ENCODE measurements around the gene FZD4.

Gene FZD4

GRCh38 chr11:86930957-86931547 lies 24.1 kb downstream of the FZD4 start:
- H3K27me3 ChIP-seq (replicated peaks; ENCODE audit: insufficient read depth, low read length) = no peaks in the 10 kb centered on the region

GRCh38 chr11:86926975-86927374 lies 28.2 kb downstream of the FZD4 start:
- no peak overlapping the region for H3K9ac ChIP-seq (ENCODE audit: low read length)
- no peak overlapping the region for H3K27ac ChIP-seq (ENCODE audit: low read length)
- H3K79me2 ChIP-seq (ENCODE audit: low read length) = no peaks in the 10 kb centered on the region
- no peaks in the 10 kb centered on the region for H3K36me3 ChIP-seq (replicated peaks; ENCODE audit: insufficient read depth, low read length)
- H3K27me3 ChIP-seq (replicated peaks; ENCODE audit: insufficient read depth, low read length) = no peaks in the 10 kb centered on the region
- no peak for TF ChIP-seq CTCF (IDR thresholded peaks at IDR 0.05; ENCODE audit: low read length)
- TF ChIP-seq EZH2phosphoT487 (IDR thresholded peaks at IDR 0.05; ENCODE audit: low read length) = no peak
- no peak for TF ChIP-seq EZH2 (optimal IDR thresholded peaks at IDR 0.05; ENCODE audit: low read depth, low read length)
- no peak overlapping the region for H2AFZ ChIP-seq (ENCODE audit: low read length)
- H4K20me1 ChIP-seq (ENCODE audit: insufficient read depth, low read length) = no peaks in the 10 kb centered on the region
- DNase-seq = no peak
- no peaks in the 10 kb centered on the region for H3K9me2 ChIP-seq (replicated peaks; ENCODE audit: insufficient read depth, low read length)
- no peak overlapping the region for H3K4me2 ChIP-seq (ENCODE audit: low read depth, low read length)
- H3F3A ChIP-seq (ENCODE audit: insufficient read depth, low read length) = no peaks in the 10 kb centered on the region
- H3K9me3 ChIP-seq (replicated peaks; ENCODE audit: insufficient read depth, low read length) = no peaks in the 10 kb centered on the region
- no peak overlapping the region for H3K4me3 ChIP-seq (ENCODE audit: low read length)
- 0 out of 2 replicates have a peak, but pooled peaks cover 2% of the 10 kb centered on the region for H3K4me1 ChIP-seq (ENCODE audit: low read length)

More at GRCh38 chr11:86930957-86931547, 24.1 kb downstream of the FZD4 start:
- H2AFZ ChIP-seq (ENCODE audit: low read length) = no peak overlapping the region
- no peaks in the 10 kb centered on the region for H3K36me3 ChIP-seq (replicated peaks; ENCODE audit: insufficient read depth, low read length)
- no peaks in the 10 kb centered on the region for H3K9me3 ChIP-seq (replicated peaks; ENCODE audit: insufficient read depth, low read length)
- no peak overlapping the region for H3K4me2 ChIP-seq (ENCODE audit: low read depth, low read length)
- H3K9ac ChIP-seq (ENCODE audit: low read length) = no peak overlapping the region
- no peak for DNase-seq
- H4K20me1 ChIP-seq (ENCODE audit: insufficient read depth, low read length) = no peaks in the 10 kb centered on the region
- no peaks in the 10 kb centered on the region for H3K79me2 ChIP-seq (ENCODE audit: low read length)
- no peak overlapping the region for H3K27ac ChIP-seq (ENCODE audit: low read length)
- TF ChIP-seq CTCF (IDR thresholded peaks at IDR 0.05; ENCODE audit: low read length) = no peak
- no peak for TF ChIP-seq EZH2phosphoT487 (IDR thresholded peaks at IDR 0.05; ENCODE audit: low read length)
- TF ChIP-seq EZH2 (optimal IDR thresholded peaks at IDR 0.05; ENCODE audit: low read depth, low read length) = no peak
- H3K4me3 ChIP-seq (ENCODE audit: low read length) = no peak overlapping the region
- no peaks in the 10 kb centered on the region for H3F3A ChIP-seq (ENCODE audit: insufficient read depth, low read length)
- H3K9me2 ChIP-seq (replicated peaks; ENCODE audit: insufficient read depth, low read length) = no peaks in the 10 kb centered on the region
- H3K4me1 ChIP-seq (ENCODE audit: low read length) = 0 out of 2 replicates have a peak, but pooled peaks cover 3% of the 10 kb centered on the region

GRCh38 chr11:86923999-86924766 lies 31.0 kb downstream of the FZD4 start:
- H2AFZ ChIP-seq (ENCODE audit: low read length) = no peak overlapping the region
- no peak overlapping the region for H3K27ac ChIP-seq (ENCODE audit: low read length)
- no peaks in the 10 kb centered on the region for H3K9me2 ChIP-seq (replicated peaks; ENCODE audit: insufficient read depth, low read length)
- H3K4me1 ChIP-seq (ENCODE audit: low read length) = peaks cover 11% of the 10 kb centered on the region
- H3F3A ChIP-seq (ENCODE audit: insufficient read depth, low read length) = no peaks in the 10 kb centered on the region
- no peaks in the 10 kb centered on the region for H3K36me3 ChIP-seq (replicated peaks; ENCODE audit: insufficient read depth, low read length)
- no peak for DNase-seq
- no peaks in the 10 kb centered on the region for H3K27me3 ChIP-seq (replicated peaks; ENCODE audit: insufficient read depth, low read length)
- TF ChIP-seq EZH2phosphoT487 (IDR thresholded peaks at IDR 0.05; ENCODE audit: low read length) (no peak), EZH2 (optimal IDR thresholded peaks at IDR 0.05; ENCODE audit: low read depth, low read length) (no peak), CTCF (IDR thresholded peaks at IDR 0.05; ENCODE audit: low read length) (no peak)
- H3K79me2 ChIP-seq (ENCODE audit: low read length) = no peaks in the 10 kb centered on the region
- no peak overlapping the region for H3K4me3 ChIP-seq (ENCODE audit: low read length)
- no peak overlapping the region for H3K9ac ChIP-seq (ENCODE audit: low read length)
- no peaks in the 10 kb centered on the region for H3K9me3 ChIP-seq (replicated peaks; ENCODE audit: insufficient read depth, low read length)
- no peak overlapping the region for H3K4me2 ChIP-seq (ENCODE audit: low read depth, low read length)
- H4K20me1 ChIP-seq (ENCODE audit: insufficient read depth, low read length) = no peaks in the 10 kb centered on the region

All from MM.1S (cell line).